HG03066 (cell line): Measurements from ENCODE around the gene TMEM178B.
"Not testable (repeated sequence)": the region's sequence is repeated elsewhere in the genome, so short reads cannot be mapped to it uniquely, and the experiment has no call there.

Experiments used
- ATAC-seq: cut with Tn5 transposase; IDR thresholded peaks from one replicate; pipeline ENCODE4 v1.9.1; 2021; ENCODE audit warnings: low read depth; ENCODE audit not compliant: unreplicated experiment

The TMEM178B gene

DNA sequence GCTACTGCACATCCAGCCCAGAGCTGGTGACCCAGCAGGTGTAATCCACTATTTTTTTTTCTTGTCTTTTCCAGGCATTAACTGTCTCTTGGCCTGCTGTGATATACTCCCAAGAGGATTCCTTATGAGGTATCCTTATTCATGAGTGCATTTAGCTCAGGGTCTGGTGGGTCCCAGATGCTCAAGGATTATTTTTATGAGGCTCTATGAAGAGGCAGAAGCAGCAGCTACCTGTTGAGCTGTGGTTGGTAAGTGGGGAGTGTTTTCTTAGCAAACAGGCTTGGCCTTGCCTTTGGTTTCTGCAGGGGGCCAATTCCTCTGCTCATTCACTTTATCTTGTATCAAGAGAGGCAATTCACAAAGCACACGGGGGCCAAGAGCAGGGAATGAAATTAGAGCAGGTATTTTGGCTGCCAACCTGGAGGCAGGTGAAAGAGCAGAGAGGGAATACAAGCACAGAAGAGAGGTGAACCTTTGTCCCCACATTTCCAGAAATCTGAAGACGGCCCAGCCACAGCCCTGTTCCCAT, 221.6 kb downstream of the TMEM178B start:
- ATAC-seq, result no peak

GRCh38 chr7:141300816-141301215, 227.0 kb downstream of the TMEM178B start:
- ATAC-seq, result no peak

- ATAC-seq, result no peak
Measured at GRCh38 chr7:141301544-141301943, 227.7 kb downstream of the TMEM178B start.

DNA sequence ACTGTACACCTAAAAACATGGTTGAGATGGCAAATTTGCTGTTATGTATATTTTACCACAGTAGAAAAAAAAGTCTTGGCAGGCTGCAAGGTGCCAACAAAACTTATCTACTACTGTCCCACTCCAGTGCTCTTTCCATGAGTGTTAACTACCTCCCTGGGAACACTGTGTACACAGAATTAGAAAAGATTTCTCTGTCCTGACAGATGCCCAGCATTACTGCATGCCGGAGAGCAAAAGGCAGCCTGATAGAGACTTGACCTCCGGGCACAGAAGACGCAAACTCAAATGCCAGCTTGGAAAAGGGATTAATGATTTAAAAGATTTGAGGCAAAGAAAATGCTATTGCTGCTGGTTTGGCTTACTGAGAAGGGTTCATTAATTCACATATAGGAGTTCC, 228.8 kb downstream of the TMEM178B start:
- ATAC-seq, result no peak

- no peak for ATAC-seq
Measured at GRCh38 chr7:141304291-141304690, 230.4 kb downstream of the TMEM178B start.

GRCh38 chr7:141306081-141306480, 232.2 kb downstream of the TMEM178B start:
- ATAC-seq, result no peak

DNA sequence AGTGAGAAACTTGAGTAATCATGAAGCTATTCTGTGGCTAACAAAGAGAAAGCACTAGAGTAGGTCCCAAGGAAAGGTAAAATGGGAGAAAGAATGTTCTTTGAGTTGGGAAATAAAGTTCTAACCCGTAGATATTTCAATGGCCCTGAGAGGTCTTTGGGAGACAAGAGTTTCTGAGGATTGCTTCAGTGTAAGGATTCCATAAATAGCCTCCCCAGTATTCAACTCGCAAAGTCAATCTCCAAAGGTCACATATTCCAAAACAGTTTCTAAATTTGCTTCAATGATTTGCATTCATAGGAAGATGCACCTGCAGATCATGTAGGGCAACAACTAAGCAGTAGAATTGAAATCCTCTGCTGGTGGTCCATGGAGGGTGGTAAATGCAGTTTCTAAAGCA, 238.5 kb downstream of the TMEM178B start:
- ATAC-seq, result no peak

DNA sequence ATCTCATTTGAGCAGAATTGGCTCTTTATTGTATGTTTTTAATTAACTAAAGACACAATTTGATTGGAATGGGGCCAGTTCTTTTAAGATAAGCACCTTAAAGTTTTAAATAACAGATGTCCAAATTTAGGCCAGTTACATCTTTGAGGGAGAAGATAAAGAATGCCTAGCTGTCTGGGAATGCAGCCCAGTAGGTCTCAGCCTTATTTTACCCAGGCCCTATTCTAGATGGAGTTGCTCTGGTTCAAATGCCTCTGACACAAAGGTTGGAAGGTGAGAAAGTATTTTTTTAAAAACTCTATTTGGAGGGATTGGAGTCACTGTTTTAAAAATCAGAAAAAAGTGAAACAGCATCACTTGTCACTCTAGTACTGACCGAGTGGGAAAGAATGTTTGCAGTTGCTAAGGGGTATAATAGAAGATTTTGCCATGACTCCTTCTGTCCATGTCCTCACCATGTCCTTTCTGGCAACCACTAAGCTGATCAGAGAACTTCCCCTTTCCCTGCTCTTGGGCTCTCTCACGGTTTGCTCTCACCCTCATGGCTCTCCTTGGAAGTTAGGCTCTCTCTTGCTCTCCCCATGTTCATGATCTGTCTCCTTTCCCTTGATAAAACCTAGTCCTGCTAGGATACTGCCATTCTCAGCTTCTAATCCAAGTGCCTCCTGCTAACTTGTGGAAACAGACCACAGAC, 239.1 kb downstream of the TMEM178B start:
- no peak for ATAC-seq

- ATAC-seq, result no peak
Measured at GRCh38 chr7:141313896-141314295, 240.0 kb downstream of the TMEM178B start.

- ATAC-seq, result no peak
Measured at GRCh38 chr7:141317033-141317585, 243.2 kb downstream of the TMEM178B start.

- ATAC-seq, result no peak
Measured at GRCh38 chr7:141320287-141320686, 246.4 kb downstream of the TMEM178B start.

GRCh38 chr7:141322383-141322782, 248.5 kb downstream of the TMEM178B start:
- ATAC-seq, result no peak

DNA sequence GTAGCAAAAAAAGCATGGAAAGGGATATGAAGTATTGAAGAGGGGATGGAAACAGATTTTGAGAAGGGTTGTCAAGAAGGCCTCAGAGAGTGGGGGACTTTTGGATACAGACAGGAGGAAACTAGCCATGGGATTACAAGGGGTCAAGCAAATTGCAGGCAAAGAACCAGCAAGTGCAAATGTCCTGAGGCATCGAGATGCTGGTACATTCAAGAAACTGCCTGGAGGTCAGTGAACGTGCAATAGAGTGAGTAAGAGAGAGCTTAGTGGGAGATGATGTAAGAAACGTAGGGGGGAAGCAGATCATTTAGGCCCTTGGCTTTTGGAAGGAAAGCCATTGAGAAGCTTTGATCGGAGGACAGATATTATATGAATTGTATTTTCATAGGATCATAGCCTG, 250.0 kb downstream of the TMEM178B start:
- ATAC-seq, result no peak

DNA sequence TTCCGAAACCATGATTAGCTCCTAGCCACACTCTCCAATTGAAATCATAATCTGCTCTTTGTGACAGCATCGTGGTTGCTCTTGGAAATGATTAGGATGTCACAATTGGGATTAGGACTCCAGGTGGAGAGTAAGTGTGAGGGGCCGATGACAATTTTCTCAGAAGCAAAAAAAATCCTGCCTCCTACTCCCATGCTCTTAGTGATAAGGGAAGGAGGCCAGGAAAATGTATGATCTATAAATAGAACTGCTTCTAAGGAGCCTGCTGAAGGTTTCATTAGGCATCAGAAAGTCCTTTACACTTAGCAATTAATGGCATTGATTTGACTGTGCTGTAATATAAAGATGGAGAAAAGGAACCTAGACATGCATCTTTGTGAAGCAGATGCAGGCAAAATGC, 251.0 kb downstream of the TMEM178B start:
- no peak for ATAC-seq

DNA sequence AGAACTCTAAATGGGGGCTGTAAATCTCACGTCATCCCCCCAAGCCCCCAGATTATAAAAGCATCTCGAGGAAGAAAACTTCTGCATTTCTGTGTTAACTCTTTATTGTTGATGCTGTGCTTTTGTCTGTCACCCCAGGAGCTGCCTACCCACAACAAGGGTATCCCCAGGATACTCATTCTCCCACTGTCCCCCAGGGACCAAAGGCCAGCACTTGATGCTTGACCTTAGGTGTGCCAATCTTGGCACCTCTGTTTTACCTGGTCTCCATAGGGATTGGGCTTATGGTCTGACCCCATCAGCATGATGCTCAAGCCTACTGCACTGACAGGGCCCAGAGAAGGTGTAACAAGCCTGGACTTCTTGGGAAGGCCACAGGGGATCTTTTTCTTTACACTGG, 251.4 kb downstream of the TMEM178B start:
- no peak for ATAC-seq

DNA sequence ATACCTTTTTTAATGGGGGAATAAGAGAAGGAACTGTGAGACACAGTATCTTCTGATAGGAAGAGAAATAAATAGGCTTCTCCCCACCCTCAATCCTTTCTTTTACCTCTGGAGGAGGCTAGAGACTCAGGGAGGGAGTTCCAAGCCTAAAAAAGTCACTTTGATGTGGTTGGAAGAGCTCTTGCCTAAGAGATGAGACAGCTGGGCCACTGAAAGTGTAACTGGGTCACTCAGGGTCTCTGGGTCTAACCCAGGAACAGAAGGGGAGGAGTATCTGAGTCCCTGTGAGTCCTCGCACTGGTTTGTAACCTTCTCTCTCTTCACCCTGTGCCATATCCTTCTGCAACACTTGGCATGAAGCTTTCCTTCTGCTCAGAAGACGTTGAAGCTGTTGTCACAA, 254.4 kb downstream of the TMEM178B start:
- ATAC-seq, result no peak

DNA sequence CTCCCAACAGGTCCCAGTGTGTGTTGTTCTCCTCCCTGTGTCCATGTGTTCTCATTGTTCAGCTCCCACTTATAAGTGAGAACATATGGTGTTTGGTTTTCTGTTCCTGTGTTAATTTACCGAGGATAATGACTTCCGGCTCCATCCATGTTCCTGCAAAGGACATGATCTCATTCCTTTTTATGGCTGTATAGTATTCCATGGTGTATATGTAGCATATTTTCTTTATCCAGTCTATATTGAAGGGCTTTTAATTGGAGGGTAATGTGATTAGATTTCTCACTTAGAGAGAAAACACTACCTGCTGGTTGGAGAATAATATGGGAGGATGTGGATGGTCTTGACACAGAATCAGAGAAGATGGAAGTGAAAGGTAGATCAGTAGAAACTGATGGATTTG, 256.4 kb downstream of the TMEM178B start:
- ATAC-seq, result not testable (repeated sequence)

DNA sequence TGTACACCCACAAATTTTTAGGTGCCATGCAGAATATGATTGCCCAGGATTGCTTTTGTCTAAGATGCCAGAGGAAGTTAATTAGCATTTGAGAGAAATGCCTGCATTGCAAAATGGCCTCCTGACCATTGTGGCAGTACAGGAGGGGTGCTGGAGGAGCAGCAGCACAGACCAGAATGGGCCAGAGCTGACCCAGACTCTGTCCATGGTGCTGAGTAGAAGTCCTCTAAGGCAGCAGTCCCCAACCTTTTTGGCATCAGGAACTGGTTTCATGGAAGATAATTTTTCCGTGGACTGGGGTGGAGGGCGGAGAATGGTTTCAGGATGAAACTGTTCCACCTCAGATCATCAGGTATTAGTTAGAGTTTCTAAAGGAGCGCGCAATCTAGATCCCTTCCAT, 259.6 kb downstream of the TMEM178B start:
- ATAC-seq, result no peak

DNA sequence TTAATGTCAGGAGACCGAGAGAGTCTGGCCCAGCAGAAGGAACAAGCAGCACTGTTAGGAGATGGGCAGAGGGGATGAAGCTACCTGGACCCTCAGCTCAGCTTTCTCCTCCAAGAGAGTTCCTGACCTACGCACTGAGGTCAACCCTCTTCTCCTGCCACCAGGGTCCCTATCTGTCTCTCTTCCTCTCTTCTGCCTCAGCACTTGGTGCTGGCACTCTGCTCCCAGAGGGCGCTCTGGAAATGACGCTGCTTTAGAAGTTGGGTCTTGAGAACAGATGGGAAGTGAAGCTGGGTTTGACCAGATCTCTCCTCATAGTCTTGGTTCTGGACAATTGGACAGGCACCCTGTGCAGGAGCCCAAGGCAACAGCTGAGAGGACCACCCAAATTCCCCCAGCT, 261.3 kb downstream of the TMEM178B start:
- no peak for ATAC-seq

- no peak for ATAC-seq
Measured at GRCh38 chr7:141339603-141340002, 265.7 kb downstream of the TMEM178B start.

- no peak for ATAC-seq
Measured at GRCh38 chr7:141340991-141341390, 267.1 kb downstream of the TMEM178B start.

- no peak for ATAC-seq
Measured at GRCh38 chr7:141342621-141343408, 269.0 kb downstream of the TMEM178B start.
